ENCODE measurements around the gene ZDHHC3. TPM values are rescaled to one million over a fixed set of nuclear protein-coding genes. Genes with fewer than 3 reads are reported as not detected.

ZDHHC3 gene
- total and polyA plus RNA-seq, 2 experiments from 2014 or later = 43.8 to 50.2 TPM

- Histone ChIP-seq H3K27me3 (no peaks in the 10 kb centered on the region), H3K27ac (no peak overlapping the region), H3K36me3 (no peaks in the 10 kb centered on the region), H3K4me3 (no peak overlapping the region), H3K4me1 (ENCODE audit: low read depth) (peaks cover 25% of the 10 kb centered on the region), H3K9me3 (ENCODE audit: low read depth) (no peaks in the 10 kb centered on the region)
- DNase-seq (ENCODE audit: low read depth in 1 of 2, low spot score in 1 of 2) = peak in 1 of 2 donors; percentile 11
- TF ChIP-seq, protein P1, sequence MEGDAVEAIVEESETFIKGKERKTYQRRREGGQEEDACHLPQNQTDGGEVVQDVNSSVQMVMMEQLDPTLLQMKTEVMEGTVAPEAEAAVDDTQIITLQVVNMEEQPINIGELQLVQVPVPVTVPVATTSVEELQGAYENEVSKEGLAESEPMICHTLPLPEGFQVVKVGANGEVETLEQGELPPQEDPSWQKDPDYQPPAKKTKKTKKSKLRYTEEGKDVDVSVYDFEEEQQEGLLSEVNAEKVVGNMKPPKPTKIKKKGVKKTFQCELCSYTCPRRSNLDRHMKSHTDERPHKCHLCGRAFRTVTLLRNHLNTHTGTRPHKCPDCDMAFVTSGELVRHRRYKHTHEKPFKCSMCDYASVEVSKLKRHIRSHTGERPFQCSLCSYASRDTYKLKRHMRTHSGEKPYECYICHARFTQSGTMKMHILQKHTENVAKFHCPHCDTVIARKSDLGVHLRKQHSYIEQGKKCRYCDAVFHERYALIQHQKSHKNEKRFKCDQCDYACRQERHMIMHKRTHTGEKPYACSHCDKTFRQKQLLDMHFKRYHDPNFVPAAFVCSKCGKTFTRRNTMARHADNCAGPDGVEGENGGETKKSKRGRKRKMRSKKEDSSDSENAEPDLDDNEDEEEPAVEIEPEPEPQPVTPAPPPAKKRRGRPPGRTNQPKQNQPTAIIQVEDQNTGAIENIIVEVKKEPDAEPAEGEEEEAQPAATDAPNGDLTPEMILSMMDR (IDR thresholded peaks at IDR 0.05; ENCODE audit: low read depth, low read length) = peak; percentile 3
Observed at GRCh38 chr3:44924457-44925084, 51.4 kb downstream of the ZDHHC3 start.

DNA sequence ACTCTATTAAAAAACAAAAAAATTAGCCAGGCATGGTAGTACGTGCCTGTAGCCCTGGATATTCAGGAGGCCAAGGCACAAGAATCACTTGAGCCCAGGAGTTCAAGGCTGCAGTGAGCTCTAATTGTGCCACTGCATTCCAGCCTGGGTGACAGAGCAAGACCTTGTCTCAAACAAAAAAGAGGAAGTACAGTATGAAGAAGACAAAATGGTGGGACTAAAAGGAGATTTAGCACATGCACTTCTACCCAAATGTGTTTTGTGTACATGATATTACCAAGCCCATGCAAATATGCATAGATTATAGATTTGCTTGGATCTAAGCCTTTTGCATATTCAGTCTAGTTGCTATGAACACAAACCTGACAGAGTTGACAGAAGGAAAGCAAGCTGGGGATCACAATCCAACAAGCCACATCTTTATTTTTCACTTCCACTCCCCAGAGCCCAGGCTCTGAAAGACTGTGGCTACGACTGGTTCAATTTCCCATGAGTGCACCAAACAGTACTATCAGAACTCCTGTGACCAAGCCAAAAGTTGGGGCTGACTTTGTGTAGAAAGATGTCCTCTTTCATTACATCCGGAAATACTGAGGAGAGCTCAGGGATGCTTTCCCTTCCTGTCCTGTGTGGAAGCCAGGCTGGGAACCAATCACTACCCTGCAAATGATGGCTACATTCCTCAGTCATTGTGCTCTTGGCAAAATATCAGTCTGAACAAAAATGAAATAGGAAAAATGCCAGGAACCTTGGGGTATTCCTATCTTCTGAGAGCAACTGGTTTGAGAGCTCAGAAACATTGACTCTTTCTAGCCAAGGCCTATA lies 52.1 kb downstream of the ZDHHC3 start:
- Histone ChIP-seq H3K4me3 (no peak overlapping the region), H3K9me3 (ENCODE audit: low read depth) (no peaks in the 10 kb centered on the region), H3K4me1 (ENCODE audit: low read depth) (peaks cover 25% of the 10 kb centered on the region), H3K27ac (peak overlapping the region; percentile 45), H3K27me3 (no peaks in the 10 kb centered on the region), H3K36me3 (no peaks in the 10 kb centered on the region)
- DNase-seq (ENCODE audit: low read depth in 1 of 2, low spot score in 1 of 2) = peak in 1 of 2 donors; percentile 81
- TF ChIP-seq, protein P1 (IDR thresholded peaks at IDR 0.05; ENCODE audit: low read depth, low read length) = no peak

DNA sequence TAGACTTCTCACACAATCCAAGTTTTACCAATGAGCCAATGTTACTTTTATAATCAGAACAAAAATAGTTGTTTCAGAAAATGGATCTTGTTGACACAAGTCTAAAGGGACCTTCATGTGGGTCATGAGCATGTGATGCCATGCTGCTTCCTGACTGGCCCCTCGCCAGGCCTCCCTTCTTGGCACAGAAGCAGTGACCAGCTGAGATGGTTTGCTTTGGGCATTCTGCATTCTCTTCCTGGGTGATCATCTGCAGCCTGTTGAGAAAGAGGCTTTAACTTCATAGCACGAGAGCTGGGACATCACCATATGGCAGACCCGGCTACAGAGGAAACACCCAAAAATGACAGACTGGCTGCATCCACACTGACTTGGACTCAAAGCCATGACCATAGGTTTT lies 55.9 kb downstream of the ZDHHC3 start:
- Histone ChIP-seq H3K9me3 (ENCODE audit: low read depth) (no peaks in the 10 kb centered on the region), H3K27me3 (no peaks in the 10 kb centered on the region), H3K36me3 (no peaks in the 10 kb centered on the region), H3K4me1 (ENCODE audit: low read depth) (peaks cover 13% of the 10 kb centered on the region), H3K27ac (no peak overlapping the region), H3K4me3 (no peak overlapping the region)
- TF ChIP-seq, protein P1 (IDR thresholded peaks at IDR 0.05; ENCODE audit: low read depth, low read length) = no peak
- no peak for DNase-seq (ENCODE audit: low read depth in 1 of 2, low spot score in 1 of 2)

GRCh38 chr3:44918581-44918980 lies 57.4 kb downstream of the ZDHHC3 start:
- DNase-seq (ENCODE audit: low read depth in 1 of 2, low spot score in 1 of 2) = no peak
- Histone ChIP-seq H3K4me3 (no peak overlapping the region), H3K27ac (no peak overlapping the region), H3K4me1 (ENCODE audit: low read depth) (peaks cover under 1% of the 10 kb centered on the region), H3K9me3 (ENCODE audit: low read depth) (no peaks in the 10 kb centered on the region), H3K36me3 (no peaks in the 10 kb centered on the region), H3K27me3 (no peaks in the 10 kb centered on the region)
- TF ChIP-seq, protein P1 (IDR thresholded peaks at IDR 0.05; ENCODE audit: low read depth, low read length) = no peak

DNA sequence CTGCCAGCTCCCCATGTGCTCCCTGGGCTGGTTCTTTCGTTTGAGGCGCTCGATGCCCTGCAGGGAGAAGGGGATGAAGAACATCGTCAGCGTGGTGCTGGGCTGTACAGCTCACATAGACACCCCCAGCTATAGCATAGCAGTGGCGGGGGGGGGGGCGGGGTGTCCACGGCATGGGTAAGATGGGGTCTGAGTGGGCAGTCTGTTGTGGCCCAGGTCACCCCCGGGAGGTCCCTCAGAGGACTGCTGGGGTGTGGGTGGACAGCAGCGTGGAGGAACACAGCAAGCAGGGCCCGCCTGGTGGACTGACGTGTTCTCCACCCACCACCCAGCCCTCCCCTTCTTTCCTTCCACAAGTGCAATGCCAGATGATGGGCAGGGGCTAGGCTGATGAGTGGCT lies 57.9 kb downstream of the ZDHHC3 start:
- H3K4me1 ChIP-seq (ENCODE audit: low read depth) = no peaks in the 10 kb centered on the region
- DNase-seq (ENCODE audit: low read depth in 1 of 2, low spot score in 1 of 2) = no peak
- H3K4me3 ChIP-seq = no peak overlapping the region
- H3K27me3 ChIP-seq = no peaks in the 10 kb centered on the region
- H3K9me3 ChIP-seq (ENCODE audit: low read depth) = no peaks in the 10 kb centered on the region
- H3K27ac ChIP-seq = no peak overlapping the region
- TF ChIP-seq, protein P1 (IDR thresholded peaks at IDR 0.05; ENCODE audit: low read depth, low read length) = no peak
- H3K36me3 ChIP-seq = no peaks in the 10 kb centered on the region

All from cardiac muscle cell (in vitro differentiated cells and primary cell).